ENCODE results near the gene TRIM2.

Gene TRIM2

GRCh38 chr4:153372967-153373562 is 168.8 kb downstream of the TRIM2 start:
- no peak for DNase-seq (ENCODE audit: low read depth in 3 of 3)

GRCh38 chr4:153374442-153374841 is 170.2 kb downstream of the TRIM2 start:
- no peak for DNase-seq (ENCODE audit: low read depth in 3 of 3)

- DNase-seq (ENCODE audit: low read depth in 3 of 3), result no peak
Measured at GRCh38 chr4:153375303-153375702, 171.1 kb downstream of the TRIM2 start.

DNA sequence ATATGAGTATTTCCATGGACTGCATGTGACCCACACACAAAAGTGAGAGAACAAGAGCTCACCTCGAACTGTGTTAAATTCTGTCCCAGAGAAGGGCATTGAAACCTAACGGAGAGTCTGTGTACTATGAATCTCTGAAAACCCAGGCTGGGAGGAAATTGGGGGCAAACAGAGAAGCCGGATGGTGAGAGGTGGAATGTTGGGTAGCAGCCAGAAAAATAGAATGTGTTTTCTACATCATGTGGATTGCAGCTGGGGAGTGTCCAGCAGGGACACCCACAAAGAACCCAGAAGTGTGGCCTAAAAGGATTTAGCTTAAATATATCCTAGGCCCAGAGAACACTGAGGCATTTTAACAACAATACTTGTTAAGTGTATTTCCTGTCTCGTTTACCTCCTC is 178.9 kb downstream of the TRIM2 start:
- no peak for DNase-seq (ENCODE audit: low read depth in 3 of 3)

- no peak for DNase-seq (ENCODE audit: low read depth in 3 of 3)
Measured at GRCh38 chr4:153384160-153384559, 179.9 kb downstream of the TRIM2 start.

DNA sequence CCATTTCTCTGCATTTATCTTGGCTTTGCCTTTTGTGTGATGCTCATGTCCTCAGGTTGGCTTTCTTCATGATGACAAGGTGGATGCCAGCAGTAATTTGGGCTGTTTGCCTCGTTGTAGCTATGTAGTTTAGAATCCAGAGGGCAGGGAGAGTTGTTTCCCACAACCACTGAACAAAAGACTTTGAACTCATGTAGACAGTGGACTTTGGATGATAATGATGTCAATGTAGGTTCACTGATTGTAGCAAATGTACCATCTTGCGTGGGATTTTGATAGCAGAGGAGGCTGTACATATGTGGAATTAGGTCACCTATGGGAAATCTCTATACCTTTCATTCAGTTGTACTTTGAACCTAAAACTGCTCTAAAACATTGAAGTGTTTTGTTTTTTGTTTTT is 181.5 kb downstream of the TRIM2 start:
- no peak for DNase-seq (ENCODE audit: low read depth in 3 of 3)

GRCh38 chr4:153387981-153388380 is 183.7 kb downstream of the TRIM2 start:
- no peak for DNase-seq (ENCODE audit: low read depth in 3 of 3)

Measured in stimulated activated CD4-positive, alpha-beta T cell treated with anti-CD3 and anti-CD28 coated beads, TNF-alpha, amount 100 ng/mL, for 24 hours (primary cell).